Stomach (tissue), 9 donors: ENCODE measurements around the gene CNNM4. TPM values are rescaled to one million over a fixed set of nuclear protein-coding genes. Genes with fewer than 3 reads are reported as not detected.

Source experiments
- DNase-seq, 2 donors: peaks; one replicate each; pipeline versions ENCODE4 v3.0.0 to v3.0.0-alpha.2; 2013 to 2019
- H3K27ac ChIP-seq, 5 donors: fragments of 200-600 bp in 4 of 5; sonication (generic) in 4 of 5; one replicate each; pipeline ENCODE4 v1.5.1; 2013 to 2019; ENCODE audit warnings: mild to moderate bottlenecking in 1 of 5, moderate library complexity in 1 of 5
- H3K27me3 ChIP-seq, 3 donors: fragments of 200-600 bp; sonication (generic); one replicate each; pipeline ENCODE4 v1.5.1; 2017 to 2019; ENCODE audit warnings: mixed run types in 1 of 3
- H3K36me3 ChIP-seq, 4 donors: fragments of 200-600 bp; sonication (generic); 1 replicate in 3 of 4; 2 replicates in 1 of 4; pipeline ENCODE4 v1.5.1; 2016 to 2019
- H3K4me1 ChIP-seq, 4 donors: fragments of 200-600 bp; sonication (generic); one replicate each; pipeline ENCODE4 v1.5.1; 2016 to 2019
- H3K4me3 ChIP-seq, 4 donors: fragments of 200-600 bp; sonication (generic) in 3 of 4; one replicate each; pipeline ENCODE4 v1.5.1; 2016 to 2019; ENCODE audit warnings: mild to moderate bottlenecking in 1 of 4
- H3K9me3 ChIP-seq, 4 donors: fragments of 200-600 bp; sonication (generic); one replicate each; pipeline ENCODE4 v1.5.1; 2016 to 2019
- CTCF ChIP-seq, 7 experiments: fragments of 450-650 bp in 4 of 7; fragments of 200-600 bp in 3 of 7; sonication (generic) in 3 of 7; IDR thresholded peaks; one replicate each; pipeline ENCODE4 v1.5.1; 2016 to 2019; ENCODE audit warnings: antibody characterized with exemption in 7 of 7, control low read depth in 2 of 7, mild to moderate bottlenecking in 1 of 7
- EP300 ChIP-seq: sonication (generic); formaldehyde crosslinking; IDR thresholded peaks from one replicate; pipeline ENCODE4 v1.6.1; 2017; ENCODE audit warnings: antibody characterized with exemption
- POLR2A ChIP-seq, 4 donors: fragments of 450-650 bp; IDR thresholded peaks; one replicate each; pipeline ENCODE4 v1.6.1; 2016; ENCODE audit warnings: antibody characterized with exemption in 4 of 4, control low read depth in 2 of 4, mild to moderate bottlenecking in 1 of 4, moderate library complexity in 1 of 4
- POLR2AphosphoS5 ChIP-seq, 3 donors: sonication (generic); formaldehyde crosslinking; IDR thresholded peaks; one replicate each; pipeline ENCODE4 v1.6.1; 2016; ENCODE audit warnings: antibody characterized with exemption in 3 of 3
- WGBS, 5 donors: extraction: QIAGEN DNeasy Blood & Tissue Kit in 3 of 5; methylation state at CpG; one replicate each; pipeline versions ENCODE4 v1.1.5 to v1.1.7; 2013 to 2018; 5-methylcytosine and 5-hydroxymethylcytosine counted together
- intact Hi-C: fragments of 100-400 bp; cut with DNase I; formaldehyde crosslinking; loops from one replicate; pipeline ENCODE4 v1.15.1; 2023; ENCODE audit warnings: low total_unique reads
- polyA plus RNA-seq, 3 donors: library from polyadenylated mRNA; stranded (reverse); fragments of 200-250 nt; gene quantifications; one replicate each; pipeline ENCODE4 v1.2.3, GENCODE V29; 2013
- total RNA-seq, 5 donors: library from RNA; depleted of rRNA; stranded (reverse); fragments of >200 nt; gene quantifications; one replicate each; pipeline versions ENCODE4 v1.1.0 to v1.2.3, GENCODE V29; 2014 to 2016
- donor health status: healthy with polysubstance abuse.
- donor health status: Bipolar disorder and iron deficiency.
- donor health status: healthy.

Gene CNNM4
- total and polyA plus RNA-seq, 8 donors = 1.2 to 26.6 (median 2.8) TPM

DNA sequence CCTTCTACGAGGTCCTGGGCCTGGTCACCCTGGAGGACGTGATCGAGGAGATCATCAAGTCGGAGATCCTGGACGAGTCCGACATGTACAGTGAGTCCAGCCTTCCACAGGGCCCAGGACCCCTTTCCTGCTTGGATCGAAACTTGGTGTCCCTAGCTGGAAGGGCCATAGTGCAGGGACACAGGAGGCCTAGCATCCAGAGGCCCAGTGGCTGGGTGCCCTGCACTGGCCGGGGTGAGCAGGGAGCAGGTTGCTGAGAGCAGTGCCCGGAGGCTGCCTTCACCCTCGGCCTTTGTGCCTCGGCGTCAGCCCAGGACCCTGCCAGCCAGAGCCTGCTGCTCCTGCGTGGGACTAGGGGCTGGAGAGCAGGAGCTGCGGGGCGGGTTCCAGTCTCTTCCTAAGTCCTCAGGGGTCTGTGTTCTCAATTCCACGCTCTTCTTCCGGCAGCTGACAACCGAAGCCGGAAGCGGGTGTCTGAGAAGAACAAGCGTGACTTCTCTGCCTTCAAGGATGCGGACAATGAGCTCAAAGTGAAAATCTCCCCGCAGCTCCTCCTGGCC is 36.4 kb downstream of the CNNM4 start:
- H3K36me3 ChIP-seq = peaks cover 10 to 46% (median 44%) of the 10 kb centered on the region in 4 donors
- DNase-seq = no peak

DNA sequence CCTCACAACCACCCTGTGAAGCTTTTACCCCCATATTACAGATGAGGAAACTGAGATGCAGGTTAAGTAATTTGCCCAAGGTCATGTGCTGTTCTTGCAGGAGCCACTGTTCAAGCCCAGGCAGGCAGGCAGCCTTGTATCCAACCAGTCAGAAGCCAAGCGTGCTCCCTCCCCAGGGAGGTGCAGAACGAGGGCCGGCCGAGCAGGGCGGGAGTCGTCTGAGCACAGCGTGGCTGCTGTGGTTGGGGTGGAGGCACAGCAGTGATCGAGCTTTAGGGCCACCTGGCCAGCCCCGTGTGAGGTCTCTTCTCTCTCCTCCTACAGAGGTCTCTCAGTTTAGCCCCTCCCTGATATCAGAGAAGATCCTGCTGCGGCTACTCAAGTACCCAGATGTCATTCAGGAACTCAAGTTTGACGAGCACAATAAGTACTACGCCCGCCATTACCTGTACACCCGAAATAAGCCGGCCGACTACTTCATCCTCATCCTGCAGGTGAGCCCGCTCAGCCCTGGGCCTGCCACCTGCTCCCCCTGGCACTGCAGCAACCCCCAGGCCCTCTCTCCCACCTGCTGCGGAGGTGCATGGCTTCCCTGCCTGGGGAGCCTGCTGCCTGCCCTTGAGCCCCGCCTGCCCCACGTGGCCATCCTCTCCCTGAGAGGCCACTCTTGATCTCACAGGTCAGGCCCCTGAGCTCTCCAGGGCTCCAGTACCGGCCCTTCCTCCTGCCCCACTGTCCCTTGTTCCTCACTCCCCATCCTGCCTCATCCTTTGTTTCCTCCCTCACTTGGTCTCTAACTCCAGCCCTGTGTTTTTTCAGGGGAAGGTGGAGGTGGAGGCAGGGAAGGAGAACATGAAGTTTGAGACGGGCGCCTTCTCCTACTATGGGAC is 38.3 kb downstream of the CNNM4 start:
- DNase-seq = no peak
- Histone ChIP-seq H3K9me3 (no peaks in the 10 kb centered on the region), H3K4me3 (no peak overlapping the region), H3K27me3 (no peaks in the 10 kb centered on the region), H3K36me3 (peaks cover 10 to 55% (median 53%) of the 10 kb centered on the region in 4 donors), H3K27ac (no peak overlapping the region), H3K4me1 (peaks cover 0 to 9% (median 8%) of the 10 kb centered on the region in 4 donors)
- intact Hi-C loops = no loop called here
- WGBS, 5 donors = 87 to 93% (median 90%) methylated on average over 22 to 23 of the region's 23 CpGs
- no peak for TF ChIP-seq EP300

More for the DNA sequence above, 36.4 kb downstream of the CNNM4 start:
- Histone ChIP-seq H3K4me3 (no peak overlapping the region), H3K4me1 (peaks cover 0 to 9% (median 8%) of the 10 kb centered on the region in 4 donors), H3K9me3 (no peaks in the 10 kb centered on the region), H3K27me3 (no peaks in the 10 kb centered on the region), H3K27ac (no peak overlapping the region)
- no peak for TF ChIP-seq POLR2A (IDR thresholded peaks at IDR 0.05)
- no peak for TF ChIP-seq EP300
- no peak for TF ChIP-seq CTCF (IDR thresholded peaks at IDR 0.05)
- no peak for TF ChIP-seq POLR2AphosphoS5 (IDR thresholded peaks at IDR 0.05)
- intact Hi-C loops = no loop called here
- 94 to 97% (median 96%) methylated on average over 22 to 23 of the region's 23 CpGs for WGBS, 5 donors

DNA sequence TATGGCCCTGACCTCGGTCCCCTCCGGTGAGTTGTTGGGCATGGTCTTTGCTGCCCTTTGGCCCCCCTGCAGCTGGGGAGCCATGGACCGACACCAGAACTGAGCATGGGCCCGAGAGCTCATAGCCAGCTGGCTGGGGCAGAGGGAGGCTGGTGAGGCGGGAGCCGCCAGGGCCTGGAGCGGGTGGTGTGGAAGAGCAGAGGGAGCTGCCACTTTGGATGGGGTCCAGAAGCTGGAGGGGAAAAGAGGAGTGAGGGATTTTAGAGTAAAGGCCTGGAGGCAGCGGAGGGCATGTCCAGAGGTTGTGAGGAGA is 38.9 kb downstream of the CNNM4 start:
- H3K27ac ChIP-seq = no peak overlapping the region
- no peak overlapping the region for H3K4me3 ChIP-seq
- peaks cover 10 to 59% (median 53%) of the 10 kb centered on the region in 4 donors for H3K36me3 ChIP-seq
- intact Hi-C loops = no loop called here
- H3K27me3 ChIP-seq = no peaks in the 10 kb centered on the region
- no peak for DNase-seq
- TF ChIP-seq POLR2AphosphoS5 (IDR thresholded peaks at IDR 0.05) (no peak), POLR2A (IDR thresholded peaks at IDR 0.05) (no peak), CTCF (IDR thresholded peaks at IDR 0.05) (no peak), EP300 (no peak)
- no peaks in the 10 kb centered on the region for H3K9me3 ChIP-seq
- peaks cover 0 to 9% (median 8%) of the 10 kb centered on the region in 4 donors for H3K4me1 ChIP-seq
- WGBS, 5 donors = 90 to 97% (median 96%) methylated on average over 8 of the region's 8 CpGs

GRCh38 chr2:96800061-96801004 is 39.6 kb downstream of the CNNM4 start:
- 84 to 94% (median 88%) methylated on average over 23 to 27 of the region's 27 CpGs for WGBS, 5 donors
- intact Hi-C loops = no loop called here
- Histone ChIP-seq H3K27me3 (no peaks in the 10 kb centered on the region), H3K9me3 (no peaks in the 10 kb centered on the region), H3K4me1 (peaks cover 0 to 9% (median 8%) of the 10 kb centered on the region in 4 donors), H3K27ac (peak overlapping the region in 1 of 5 donors; percentile 5), H3K36me3 (peaks cover 10 to 60% (median 53%) of the 10 kb centered on the region in 4 donors), H3K4me3 (no peak overlapping the region)
- TF ChIP-seq CTCF (IDR thresholded peaks at IDR 0.05) = no peak
- TF ChIP-seq EP300 = no peak
- no peak for DNase-seq
